ENCODE results near the gene CBLB. TPM values are rescaled to one million over a fixed set of nuclear protein-coding genes. Genes with fewer than 3 reads are reported as not detected.
A peak's percentile ranks its signal among the peaks of the same experiment; 100 is the strongest.

Gene CBLB
- total and polyA plus RNA-seq, 9 of the 15 experiments (the other 6 are each of a cell fraction or from before 2014, with no cell fraction given): 1.8 to 8.1 (median 5.3) TPM

- TF ChIP-seq ZEB2 (IDR thresholded peaks at IDR 0.05) (no peak), TFAM (CRISPR knock-in tag; conservative IDR thresholded peaks at IDR 0.05) (no peak), POLR2A (conservative IDR thresholded peaks at IDR 0.05) (no peak), ARID3B (CRISPR knock-in tag; IDR thresholded peaks at IDR 0.05; ENCODE audit: borderline replicate concordance) (no peak), MEIS2 (IDR thresholded peaks at IDR 0.05; ENCODE audit: partially characterized antibody) (peak; percentile 99), NUFIP1 (IDR thresholded peaks at IDR 0.05; ENCODE audit: partially characterized antibody) (no peak), PHF21A (IDR thresholded peaks at IDR 0.05; ENCODE audit: borderline replicate concordance, low read depth) (no peak), ZNF668 (CRISPR knock-in tag; IDR thresholded peaks at IDR 0.05) (no peak), TCF3 (CRISPR knock-in tag; IDR thresholded peaks at IDR 0.05) (peak; percentile 99), ZNF79 (CRISPR knock-in tag; IDR thresholded peaks at IDR 0.05; ENCODE audit: low read depth) (no peak), SIX5 (IDR thresholded peaks at IDR 0.05; ENCODE audit: borderline replicate concordance in 1 of 2, insufficient read depth in 1 of 2, low read depth in 1 of 2, low read length in 2 of 2) (no peak), TEAD4 (IDR thresholded peaks at IDR 0.05; ENCODE audit: low read length) (peak; percentile 99), TEAD4 (CRISPR knock-in tag; IDR thresholded peaks at IDR 0.05; ENCODE audit: borderline replicate concordance) (no peak), POLR2G (IDR thresholded peaks at IDR 0.05; ENCODE audit: low read depth, low read length) (no peak), DIDO1 (tag; IDR thresholded peaks at IDR 0.05; ENCODE audit: low read depth) (no peak), FOS (IDR thresholded peaks at IDR 0.05; ENCODE audit: extremely low read depth, insufficient read length) (no peak), ZNF217 (CRISPR knock-in tag; IDR thresholded peaks at IDR 0.05) (no peak), HDAC3 (IDR thresholded peaks at IDR 0.05; ENCODE audit: borderline replicate concordance, partially characterized antibody) (peak; percentile 88), KDM1A (IDR thresholded peaks at IDR 0.05) (peak; percentile 84 to 85; a peak in 3 of 4 replicates), SMAD1 (IDR thresholded peaks at IDR 0.05; ENCODE audit: low read depth, low read length, partially characterized antibody) (peak; percentile 55), NFATC3 (IDR thresholded peaks at IDR 0.05) (no peak), ZNF655 (CRISPR knock-in tag; IDR thresholded peaks at IDR 0.05) (no peak), TFE3 (CRISPR knock-in tag; IDR thresholded peaks at IDR 0.05) (0 out of 2 replicates have a peak, but pooled peaks have one; percentile 11), ZNF133 (CRISPR knock-in tag; IDR thresholded peaks at IDR 0.05) (no peak)
These were observed 254.4 kb downstream of the CBLB start (continued) for GRCh38 chr3:105614288-105615030.

Measured in K562 (cell line).